ENCODE data around the gene ROBO1.

Gene ROBO1

DNA sequence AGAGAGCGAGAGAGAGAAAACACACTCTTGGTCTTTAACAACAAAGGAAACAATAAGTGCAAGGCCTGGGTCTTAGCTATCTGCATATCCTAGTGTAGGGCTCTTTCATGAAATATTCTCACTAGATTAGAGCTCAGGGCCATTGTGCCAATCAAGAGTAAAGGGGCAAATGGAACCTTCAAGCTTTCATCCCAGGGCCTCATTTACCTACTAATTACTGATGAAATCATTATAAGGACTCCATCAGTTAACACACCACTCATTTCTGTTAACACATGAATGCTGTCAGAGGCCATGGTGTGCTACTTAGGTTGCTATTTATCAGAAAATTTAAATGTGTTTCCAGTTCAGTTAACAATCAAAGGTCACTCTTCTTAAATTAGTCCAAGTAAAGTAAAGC is 597.8 kb downstream of the ROBO1 start:
- no peak for DNase-seq (ENCODE audit: low read depth, low spot score)

DNA sequence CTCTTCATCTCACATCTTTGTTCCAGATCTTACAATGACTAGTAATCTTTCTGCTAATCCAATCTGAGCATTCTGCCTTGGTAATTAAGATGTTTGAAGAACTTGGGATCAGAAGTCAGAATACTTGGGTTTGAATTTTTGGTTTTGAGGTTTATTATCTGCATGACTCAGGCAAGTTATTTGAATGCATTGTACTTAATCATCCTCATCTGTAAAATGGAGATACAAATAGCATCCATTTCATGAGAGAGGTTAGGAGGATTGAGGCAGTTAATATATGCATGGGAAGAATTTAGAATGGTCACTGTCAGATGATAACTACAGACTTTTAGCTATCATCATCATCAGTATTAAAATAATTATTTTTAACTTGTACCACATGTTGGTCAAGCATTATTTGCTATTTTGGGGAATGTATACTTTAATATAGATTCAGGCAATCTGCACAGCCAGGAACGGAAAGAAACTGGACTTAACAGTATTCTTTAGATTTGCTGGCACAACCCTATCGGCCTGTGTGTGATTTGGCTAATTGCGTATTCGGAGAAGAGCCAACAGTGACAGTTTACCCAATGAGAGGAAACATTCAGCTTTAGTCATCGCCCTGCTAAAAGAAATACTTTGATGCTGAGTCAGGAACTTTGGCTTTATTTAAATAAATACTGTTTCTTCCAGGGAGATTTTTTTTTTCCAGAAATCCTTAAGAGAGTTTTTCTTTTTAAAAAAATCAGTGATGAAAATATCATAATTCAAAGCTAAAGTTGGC is 600.0 kb downstream of the ROBO1 start:
- DNase-seq (ENCODE audit: low read depth, low spot score) = no peak

DNA sequence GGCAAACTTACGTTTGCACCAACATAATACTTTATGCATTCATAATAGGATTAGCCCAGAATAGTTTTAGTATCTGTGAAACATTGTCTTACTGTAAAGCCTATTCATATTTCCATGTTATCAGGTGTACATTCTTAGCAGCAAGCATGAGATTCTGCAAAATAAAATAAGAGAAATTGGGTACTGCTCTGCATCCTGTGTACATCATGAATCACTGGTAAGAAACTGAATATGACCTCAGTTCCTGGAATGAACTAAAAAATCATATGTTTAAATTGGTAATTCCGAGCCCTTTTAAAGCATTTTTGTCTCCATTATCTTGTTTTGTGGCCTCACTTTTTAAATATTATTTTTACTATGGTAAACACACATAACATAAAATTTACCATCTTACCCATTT is 605.1 kb downstream of the ROBO1 start:
- no peak for DNase-seq (ENCODE audit: low read depth, low spot score)

DNA sequence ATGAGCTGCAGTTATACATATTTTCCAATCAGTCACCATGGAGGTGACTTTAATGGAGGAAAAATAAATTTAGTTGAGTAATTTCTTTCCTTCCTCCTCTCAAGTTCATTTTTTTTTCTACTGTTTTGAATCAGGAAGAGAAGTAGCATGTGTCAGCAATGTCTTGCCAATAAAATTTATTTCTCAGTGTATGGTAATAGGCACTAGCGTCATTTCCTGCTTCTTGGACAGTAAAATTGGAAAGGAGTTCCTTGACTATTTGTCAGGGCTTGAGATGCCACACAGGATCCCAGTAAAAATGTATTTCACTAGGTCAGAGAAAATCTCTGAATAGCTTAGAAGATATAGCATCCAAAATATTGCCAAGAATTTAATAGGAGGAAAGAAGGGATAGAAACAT is 605.9 kb downstream of the ROBO1 start:
- no peak for DNase-seq (ENCODE audit: low read depth, low spot score)

DNA sequence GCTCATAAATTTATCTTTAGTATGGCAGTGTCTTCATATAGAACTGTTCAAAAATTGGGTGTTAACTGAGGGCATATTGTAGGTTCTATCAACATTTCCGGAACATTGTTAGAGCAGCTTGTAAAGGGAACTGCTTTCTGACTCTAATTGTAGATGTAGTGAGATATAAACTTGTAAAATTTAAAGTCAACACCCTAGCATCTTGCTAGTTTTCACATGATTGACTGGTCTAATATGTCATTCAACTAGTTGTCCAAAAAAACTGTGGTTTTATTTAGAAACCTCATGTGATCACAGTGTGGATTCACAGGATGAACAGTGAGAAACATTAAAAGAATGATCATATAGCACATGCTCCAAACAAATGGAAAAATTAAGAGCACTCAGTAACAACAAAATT is 607.4 kb downstream of the ROBO1 start:
- DNase-seq (ENCODE audit: low read depth, low spot score) = no peak

DNA sequence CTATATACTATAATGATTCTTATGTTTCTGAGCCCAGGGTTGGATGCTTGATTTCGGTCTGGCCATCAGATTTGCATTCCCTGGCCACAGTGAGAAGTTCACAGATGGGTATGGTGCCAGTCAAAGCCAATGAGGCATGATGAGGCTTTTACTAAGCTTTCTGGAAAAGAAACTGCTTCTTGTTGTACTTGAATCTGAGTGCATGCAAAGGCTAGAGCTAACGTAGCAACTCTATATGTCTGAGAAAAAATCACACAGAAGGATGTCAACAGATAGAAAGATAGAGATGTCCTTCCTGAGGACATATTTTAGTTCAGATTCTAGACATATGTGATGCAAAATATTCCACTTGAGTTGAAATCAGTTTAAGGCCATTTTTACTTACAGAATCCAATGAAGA is 608.1 kb downstream of the ROBO1 start:
- DNase-seq (ENCODE audit: low read depth, low spot score) = no peak

DNA sequence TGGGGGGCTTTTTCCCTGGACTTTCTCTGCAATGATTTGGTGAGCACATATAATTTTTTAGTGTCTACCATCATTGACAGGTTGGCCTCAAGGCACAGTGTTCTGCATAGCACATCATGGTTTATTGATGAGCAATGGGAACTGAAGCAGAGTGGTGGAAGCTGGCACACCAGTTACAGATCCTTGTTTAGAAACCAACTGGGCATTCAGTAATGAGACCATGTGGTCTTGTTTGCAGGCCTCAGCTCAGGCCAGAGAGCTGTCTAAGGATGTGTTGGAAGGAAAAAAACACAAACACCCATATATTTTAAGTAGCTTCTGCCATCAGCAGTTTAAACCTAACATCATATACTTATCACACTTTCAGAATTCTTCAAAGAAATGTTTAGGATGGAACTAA is 610.6 kb downstream of the ROBO1 start:
- DNase-seq (ENCODE audit: low read depth, low spot score) = no peak

DNA sequence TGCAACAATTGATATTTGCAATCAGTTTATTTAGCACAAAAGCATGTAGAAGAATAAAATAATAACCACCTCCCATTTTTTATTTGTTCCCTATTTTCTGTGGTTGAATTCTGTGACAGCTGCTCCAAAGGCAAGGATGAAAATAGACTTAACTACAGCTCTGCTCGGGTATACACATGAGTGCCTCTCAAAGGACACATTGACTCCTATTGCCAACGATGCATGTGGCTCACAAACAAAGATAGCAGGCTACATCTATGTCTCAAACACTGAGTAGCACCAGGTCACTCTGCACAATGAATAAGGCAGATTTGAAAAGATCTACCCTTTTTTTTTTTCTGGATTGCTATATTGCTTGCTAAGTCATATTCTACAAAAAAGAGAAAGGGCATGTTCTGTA is 612.9 kb downstream of the ROBO1 start:
- no peak for DNase-seq (ENCODE audit: low read depth, low spot score)

DNA sequence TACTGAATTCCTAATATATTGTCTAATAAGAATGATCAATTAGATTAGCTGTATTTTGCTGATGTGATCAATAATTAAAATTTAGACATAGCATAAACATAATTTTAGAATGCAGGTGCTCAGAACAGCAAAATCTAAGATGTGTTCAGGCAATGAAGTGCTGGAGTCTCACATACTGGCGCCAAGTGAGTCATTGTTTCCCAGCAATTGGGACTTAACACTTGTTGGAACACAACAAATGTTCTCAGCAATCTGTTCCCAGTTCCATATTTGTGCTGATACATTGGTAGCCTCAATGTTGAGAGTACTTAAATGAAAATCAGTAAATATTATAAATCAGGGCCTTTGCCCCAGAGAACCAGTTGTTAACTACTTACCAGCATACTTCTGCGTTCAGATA is 619.0 kb downstream of the ROBO1 start:
- DNase-seq (ENCODE audit: low read depth, low spot score) = no peak

DNA sequence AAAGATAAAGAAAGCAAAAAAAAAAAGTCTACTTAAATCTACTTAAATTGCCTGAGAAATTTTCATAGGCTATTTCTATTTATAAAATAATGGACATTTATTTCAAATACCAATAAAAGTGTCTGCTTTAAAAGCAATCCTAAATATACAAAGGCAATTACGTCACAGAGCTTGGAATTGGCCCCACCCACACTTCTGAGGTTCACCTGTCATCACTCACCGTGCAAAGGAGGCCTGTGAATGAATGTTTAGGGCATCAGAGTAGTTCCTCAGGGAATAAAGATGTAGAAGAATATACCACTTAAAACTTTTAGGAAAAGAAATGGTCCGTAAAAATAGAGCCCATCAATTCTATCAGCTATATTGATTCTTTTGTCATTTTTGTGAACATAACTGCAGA is 621.8 kb downstream of the ROBO1 start:
- DNase-seq (ENCODE audit: low read depth, low spot score) = no peak

DNA sequence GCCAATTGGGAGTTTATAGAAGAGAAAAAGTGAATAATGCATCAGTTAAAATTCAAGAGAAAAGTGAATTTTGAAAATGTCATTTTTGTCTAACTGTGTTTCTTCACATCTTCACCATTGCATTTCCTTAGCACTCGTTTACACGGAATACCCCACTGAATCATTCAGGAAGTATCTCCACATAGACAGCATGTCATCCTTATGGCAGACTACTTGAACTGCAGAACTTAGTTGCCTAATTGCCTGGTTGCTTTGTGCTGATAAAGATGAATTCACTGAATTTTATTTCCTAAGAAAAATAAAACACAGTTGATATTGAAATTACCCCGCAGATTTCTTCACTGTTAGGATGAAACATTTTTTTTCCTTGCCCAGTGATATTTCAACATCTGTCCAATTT is 627.1 kb downstream of the ROBO1 start:
- DNase-seq (ENCODE audit: low read depth, low spot score) = no peak

DNA sequence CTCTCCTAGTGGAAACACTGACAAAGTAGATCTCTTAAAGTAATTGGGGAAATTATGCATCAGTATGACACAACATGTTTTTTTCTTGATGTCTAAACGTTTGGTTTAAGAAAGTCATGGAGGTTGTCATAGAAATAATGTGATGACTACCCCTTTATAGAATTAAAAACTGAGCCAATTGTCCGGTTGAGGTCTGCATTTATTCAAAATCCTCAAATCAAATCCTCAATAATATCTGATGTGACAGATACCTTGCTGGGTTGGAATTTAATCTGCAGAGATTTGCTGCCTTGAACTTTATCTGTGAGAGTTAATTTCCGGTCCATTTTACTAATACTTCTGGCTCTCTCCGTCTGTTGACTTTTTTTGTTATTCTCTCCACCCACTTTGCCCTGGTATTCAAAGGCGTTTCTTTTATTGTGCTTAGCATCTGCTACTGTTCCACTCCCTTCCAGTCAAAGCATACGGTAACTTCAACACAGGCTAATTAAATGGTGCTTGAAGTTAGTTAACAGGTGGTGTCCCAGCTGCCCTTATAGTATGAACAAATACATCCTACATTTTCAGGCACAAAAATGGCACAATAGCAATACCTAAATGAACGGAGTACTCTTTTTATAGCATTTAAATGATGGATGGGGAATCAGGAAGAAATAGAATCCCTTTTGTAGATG is 628.3 kb downstream of the ROBO1 start:
- no peak for DNase-seq (ENCODE audit: low read depth, low spot score)

DNA sequence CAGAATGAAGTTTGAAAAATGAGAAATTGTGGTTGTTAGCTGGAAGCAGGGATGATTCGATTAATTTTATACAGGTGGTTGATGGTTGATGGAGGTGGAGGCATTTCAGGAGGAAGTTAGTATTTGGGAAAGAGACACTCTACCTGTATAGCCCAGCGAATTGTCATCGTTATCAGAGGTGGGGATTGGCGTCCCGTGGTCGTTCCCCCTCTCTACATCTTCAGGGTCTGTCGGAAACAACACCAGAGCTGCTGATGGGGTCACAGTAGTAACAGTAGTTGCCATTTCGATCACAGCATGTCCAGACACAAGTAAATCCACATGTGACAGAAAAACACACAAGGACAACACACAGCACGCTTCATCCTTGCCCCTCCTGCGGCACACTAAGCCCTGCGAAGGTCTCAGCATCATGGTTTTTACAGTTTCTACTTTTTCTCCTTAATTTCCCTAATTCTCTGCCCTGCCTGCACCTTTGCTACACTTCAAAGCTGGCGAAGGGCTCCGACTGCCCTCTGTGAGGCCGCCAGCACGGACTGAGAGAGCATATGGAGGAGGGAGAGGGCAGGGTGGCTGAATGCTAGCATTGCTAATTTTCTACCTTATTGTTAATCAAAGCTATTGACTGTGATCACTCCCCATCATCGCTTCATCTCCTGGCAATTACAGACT is 642.3 kb downstream of the ROBO1 start:
- DNase-seq (ENCODE audit: low read depth, low spot score) = no peak

DNA sequence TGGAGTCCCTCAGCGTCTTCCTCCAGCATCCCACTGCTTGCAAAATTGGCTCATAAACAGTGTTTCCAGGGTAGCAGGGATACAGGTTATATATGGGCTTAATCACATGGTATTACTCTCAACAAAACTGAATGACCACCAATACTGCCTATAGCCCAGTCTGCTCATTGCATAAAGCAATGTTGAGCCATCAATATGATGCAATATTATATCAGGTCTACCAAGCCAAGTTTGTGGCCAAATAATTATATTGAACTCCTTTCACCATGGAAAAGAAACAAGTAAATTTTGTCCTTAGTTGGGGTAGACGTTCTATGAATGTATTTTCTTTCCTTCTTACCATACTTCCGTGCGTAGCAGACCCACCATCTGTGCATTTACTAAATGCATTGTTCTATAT is 652.3 kb downstream of the ROBO1 start:
- no peak for DNase-seq (ENCODE audit: low read depth, low spot score)

DNA sequence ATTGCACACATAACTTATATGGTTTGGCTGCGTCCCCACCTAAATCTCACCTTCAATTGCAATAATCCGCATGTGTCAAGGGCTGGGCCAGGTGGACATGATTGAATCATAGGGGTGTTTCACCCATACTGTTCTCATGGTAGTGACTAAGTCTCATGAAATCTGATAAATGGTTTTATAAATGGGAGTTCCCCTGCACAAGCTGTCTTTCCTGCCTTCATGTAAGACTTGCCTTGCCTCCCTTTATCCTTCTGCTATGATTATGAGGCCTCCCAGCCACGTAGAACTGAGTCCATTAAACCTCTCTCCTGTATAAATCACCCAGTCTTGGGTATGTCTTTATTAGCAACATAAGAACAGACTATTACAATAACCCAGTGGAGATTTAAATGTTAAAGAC is 653.9 kb downstream of the ROBO1 start:
- no peak for DNase-seq (ENCODE audit: low read depth, low spot score)

DNA sequence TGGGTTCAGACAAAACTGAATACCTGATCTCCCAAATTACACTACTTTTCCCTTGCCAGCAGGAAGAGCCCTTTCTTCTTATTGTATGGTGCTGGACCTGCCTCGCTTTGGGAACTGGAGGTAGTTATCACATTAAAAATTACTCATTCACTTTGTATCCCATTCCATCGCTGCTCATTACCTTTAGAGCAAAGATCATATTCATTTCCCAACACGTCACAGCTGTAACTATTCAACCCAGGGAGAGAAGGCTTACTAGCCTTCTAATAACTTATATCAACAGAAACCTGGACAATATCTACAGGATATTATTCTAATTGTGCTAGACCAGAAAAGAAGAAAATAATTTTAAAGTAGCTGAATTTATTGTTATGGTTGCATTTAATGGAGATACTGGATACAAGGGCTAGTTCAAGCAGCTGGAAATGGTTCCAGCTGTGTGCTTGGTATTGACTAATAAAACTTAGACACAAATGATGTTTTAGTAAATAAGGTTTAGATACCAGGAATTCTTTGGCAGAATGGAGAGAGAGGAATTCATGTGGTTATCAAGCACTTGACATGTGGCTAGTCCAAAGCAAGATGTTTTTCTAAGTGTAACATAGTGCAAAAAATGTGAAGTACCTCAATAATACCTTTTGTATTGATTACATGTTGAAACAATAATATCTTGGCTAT is 656.3 kb downstream of the ROBO1 start:
- no peak for DNase-seq (ENCODE audit: low read depth, low spot score)

DNA sequence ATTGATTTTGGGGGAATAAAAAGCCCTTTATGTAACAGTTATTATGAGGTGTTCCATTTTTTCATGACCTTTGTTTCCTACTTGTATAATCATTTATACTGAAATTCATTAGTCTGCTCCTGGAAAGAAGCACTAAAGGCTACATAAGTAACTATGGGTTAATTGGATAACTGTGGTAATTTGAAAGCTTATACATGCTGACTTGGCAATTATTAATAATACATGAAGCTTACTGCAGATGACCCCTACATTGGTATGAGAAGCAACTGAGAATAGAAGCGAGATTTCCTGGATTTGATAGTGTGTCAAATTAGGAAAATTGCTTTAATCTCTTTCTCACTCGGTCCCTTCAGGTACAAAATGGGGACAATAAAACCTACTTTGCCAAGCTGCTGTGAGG is 658.0 kb downstream of the ROBO1 start:
- DNase-seq (ENCODE audit: low read depth, low spot score) = no peak

DNA sequence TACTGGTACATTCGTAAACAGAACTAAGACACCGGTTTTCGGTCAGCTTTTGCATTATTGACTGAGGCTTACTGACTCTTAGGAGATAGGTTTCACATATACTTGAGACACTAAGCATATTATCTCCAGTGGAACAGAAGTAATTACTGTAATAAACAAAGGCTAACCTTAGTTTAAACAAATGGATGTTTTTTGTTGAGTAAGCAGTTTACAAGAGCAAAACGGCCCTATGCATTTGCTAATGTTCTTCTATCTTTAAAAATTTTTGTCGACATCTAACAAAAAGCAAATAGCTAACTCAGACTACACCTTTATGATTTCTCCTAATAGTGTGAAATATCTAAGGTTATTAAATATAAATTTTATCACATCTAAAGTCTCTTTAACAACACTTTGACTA is 664.5 kb downstream of the ROBO1 start:
- no peak for DNase-seq (ENCODE audit: low read depth, low spot score)

DNA sequence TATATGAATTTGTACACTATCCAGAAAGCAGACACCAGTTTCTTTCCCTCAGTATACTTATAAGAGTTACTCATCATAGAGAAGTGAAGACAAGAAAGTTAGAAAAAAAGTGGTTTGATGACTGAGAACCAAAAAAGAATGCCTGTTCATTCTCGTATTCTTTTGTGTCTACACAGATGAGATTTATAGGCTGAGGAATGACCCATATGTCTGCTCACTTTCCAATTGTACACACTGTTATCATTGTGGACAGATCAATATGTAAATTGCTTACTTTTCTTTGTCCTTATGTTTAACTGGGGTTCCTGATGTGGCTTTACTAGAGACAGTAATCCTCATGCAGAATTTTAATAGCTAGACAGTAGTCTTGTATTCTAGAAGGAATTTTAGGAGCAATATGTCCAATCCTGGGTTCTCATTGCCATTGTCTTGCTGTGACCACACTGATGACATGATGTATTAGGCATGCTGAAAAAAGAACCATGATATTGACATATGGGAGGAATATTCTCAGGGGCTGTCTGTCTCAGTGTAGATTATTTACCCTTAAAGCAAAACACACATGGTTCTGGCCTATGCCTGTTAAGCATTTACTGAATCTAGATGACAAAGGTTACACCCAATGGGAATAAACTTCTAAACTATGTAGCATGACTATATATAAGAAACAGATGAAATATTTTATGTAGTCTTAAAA is 669.7 kb downstream of the ROBO1 start:
- no peak for DNase-seq (ENCODE audit: low read depth, low spot score)

DNA sequence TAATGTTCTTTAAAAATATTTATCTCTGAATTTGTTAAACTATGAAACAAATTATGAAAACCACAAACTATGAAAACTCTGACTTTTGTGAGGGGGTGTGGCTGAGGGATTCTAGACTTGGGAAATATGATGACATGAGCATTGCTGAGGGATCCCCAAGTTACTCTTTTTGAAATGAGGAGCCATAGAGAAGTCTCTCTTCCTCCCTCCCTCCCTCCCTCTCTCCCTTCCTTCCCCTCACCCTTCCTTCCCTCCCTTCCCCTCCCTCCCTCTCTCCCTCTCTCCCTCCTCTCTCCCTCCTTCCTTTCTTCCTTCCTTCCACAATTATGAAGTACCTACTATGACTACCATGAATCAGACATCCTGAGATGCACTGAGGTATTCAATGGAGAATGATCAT is 673.1 kb downstream of the ROBO1 start:
- DNase-seq (ENCODE audit: low read depth, low spot score) = no peak

DNA sequence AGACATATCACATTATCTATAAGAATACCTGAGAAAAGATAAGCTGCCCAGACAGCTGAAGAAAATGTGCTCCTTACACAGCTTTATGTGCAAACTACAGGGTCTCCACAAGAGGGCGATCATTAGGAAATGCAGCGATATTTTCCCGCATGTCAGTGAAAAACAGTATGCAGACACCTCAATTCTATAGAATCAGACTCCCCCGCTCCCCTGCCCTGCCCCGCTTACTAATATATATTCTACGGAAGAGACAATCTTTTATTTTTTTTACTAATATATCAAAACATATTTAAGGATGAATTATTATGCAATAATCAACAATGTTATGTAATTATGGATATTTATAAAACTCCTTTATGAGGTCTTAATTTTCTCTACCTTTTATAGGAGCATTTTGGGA is 681.3 kb downstream of the ROBO1 start:
- DNase-seq (ENCODE audit: low read depth, low spot score) = peak; percentile 20

DNA sequence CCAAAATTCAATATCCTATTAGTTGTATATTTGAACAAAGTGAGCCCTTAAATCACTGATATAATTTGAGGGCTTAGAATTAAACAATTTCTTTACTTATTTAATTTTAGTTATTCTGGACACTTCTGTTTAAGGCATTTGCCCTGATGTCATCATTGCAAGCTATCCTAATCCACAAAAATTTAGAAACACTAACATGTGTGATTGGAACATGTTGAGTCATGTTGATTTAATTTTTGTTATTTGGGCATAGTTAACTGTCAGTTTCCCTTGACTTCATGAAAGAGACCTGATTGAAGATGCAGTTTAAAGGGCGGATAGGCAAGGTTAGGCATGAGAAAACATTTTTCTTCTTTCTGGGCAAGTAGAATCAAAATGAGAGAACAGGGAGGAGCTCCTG is 682.6 kb downstream of the ROBO1 start:
- DNase-seq (ENCODE audit: low read depth, low spot score) = no peak

Data from iPS DF 19.7 (cell line).